OCI-LY7 (cell line): ENCODE measurements around the gene SLC9C2. TPM values are rescaled to one million over a fixed set of nuclear protein-coding genes. Genes with fewer than 3 reads are reported as not detected.

Experiments used
- BruUV-seq: library from RNA; stranded (reverse); fragments of 400-500 nt; replicated peaks from 2 replicates; lab custom pipeline; 2021; lab: Mats Ljungman, UMichigan
- CTCF ChIA-PET: fragments of 300-600 bp; sonication (Branson Sonifier 250); formaldehyde crosslinking; loops from one replicate; lab custom pipeline; 2022; ENCODE audit warnings: antibody characterized with exemption; ENCODE audit not compliant: unreplicated experiment; lab: Charles Lee
- POLR2A ChIA-PET: fragments of 300-600 bp; sonication (Branson Sonifier 250); formaldehyde crosslinking; loops from one replicate; lab custom pipeline; 2022; ENCODE audit warnings: antibody characterized with exemption; lab: Charles Lee
- DNase-seq: peaks from one replicate; pipeline ENCODE4 v3.0.0-alpha.2; 2015; ENCODE audit warnings: low spot score
- H2AFZ ChIP-seq: fragments of 200-600 bp; sonication (generic), shearing (Covaris generic); 2 replicates; pipeline ENCODE4 v1.6.1; 2014; ENCODE audit warnings: mild to moderate bottlenecking, antibody characterized with exemption, low read length, moderate library complexity
- H3K27ac ChIP-seq: fragments of 200-600 bp; sonication (generic); 2 replicates; pipeline ENCODE4 v1.5.1; 2014; ENCODE audit warnings: mixed run types, low read depth, mild to moderate bottlenecking, moderate library complexity, low read length, inconsistent platforms; ENCODE audit not compliant: poor library complexity, severe bottlenecking
- H3K36me3 ChIP-seq: fragments of 200-600 bp; sonication (generic); 2 replicates; pipeline ENCODE4 v1.6.1; 2014; ENCODE audit warnings: mild to moderate bottlenecking, antibody characterized with exemption, low read length, moderate library complexity, mixed read lengths; ENCODE audit not compliant: insufficient read depth
- H3K4me1 ChIP-seq: fragments of 200-600 bp; sonication (generic); 2 replicates; pipeline ENCODE4 v1.5.1; 2014; ENCODE audit warnings: mild to moderate bottlenecking, low read length; ENCODE audit not compliant: insufficient read depth, poor library complexity, severe bottlenecking
- H3K4me2 ChIP-seq: fragments of 200-600 bp; sonication (generic); 2 replicates; pipeline ENCODE4 v1.6.1; 2014; ENCODE audit warnings: mild to moderate bottlenecking, low read length
- H3K4me3 ChIP-seq: fragments of 200-600 bp; sonication (generic); 2 replicates; pipeline ENCODE4 v1.5.1; 2014; ENCODE audit warnings: mild to moderate bottlenecking, low read depth, low read length; ENCODE audit not compliant: poor library complexity, severe bottlenecking
- H3K79me2 ChIP-seq: fragments of 200-600 bp; sonication (generic); 2 replicates; pipeline ENCODE4 v1.6.1; 2016; ENCODE audit warnings: low read depth, mild to moderate bottlenecking, low read length, moderate library complexity, mixed read lengths; ENCODE audit not compliant: insufficient read depth
- H3K9me2 ChIP-seq: fragments of 200-600 bp; sonication (generic); 2 replicates; pipeline ENCODE4 v1.6.1; 2016; ENCODE audit warnings: mild to moderate bottlenecking, low read length, mixed read lengths; ENCODE audit not compliant: insufficient read depth
- H3K9me3 ChIP-seq: fragments of 200-600 bp; sonication (generic); 2 replicates; pipeline ENCODE4 v1.6.1; 2014; ENCODE audit warnings: mild to moderate bottlenecking, mixed run types, low read length, mixed read lengths
- H4K20me1 ChIP-seq: fragments of 200-600 bp; sonication (generic); 2 replicates; pipeline ENCODE4 v1.6.1; 2014; ENCODE audit warnings: mild to moderate bottlenecking, antibody characterized with exemption, low read length, moderate library complexity, mixed read lengths; ENCODE audit not compliant: insufficient read depth
- CTCF ChIP-seq: fragments of 200-600 bp; sonication (generic); conservative IDR thresholded peaks from 2 replicates; pipeline ENCODE4 v1.5.1; 2014; ENCODE audit warnings: mild to moderate bottlenecking, antibody characterized with exemption, low read length, moderate library complexity, mixed read lengths
- EZH2phosphoT487 ChIP-seq: fragments of 200-600 bp; sonication (generic); IDR thresholded peaks from 2 replicates; pipeline ENCODE4 v1.6.1; 2018; ENCODE audit warnings: low read depth, borderline replicate concordance, mild to moderate bottlenecking, mixed run types, antibody characterized with exemption, low read length, moderate library complexity, mixed read lengths
- intact Hi-C: fragments of 100-400 bp; cut with micrococcal nuclease; formaldehyde crosslinking; loops from one replicate; pipeline ENCODE4 v1.10.0; 2022; ENCODE audit not compliant: unreplicated experiment
- total RNA-seq, 2 experiments: library from RNA; depleted of rRNA in 1 of 2; stranded (reverse); fragments of >200 nt in 1 of 2; shearing (Covaris generic) in 1 of 2; gene quantifications; 2 replicates each; pipeline ENCODE4 v1.2.3, GENCODE V29; 2014 to 2022

The SLC9C2 gene
- total RNA-seq, 2 experiments from 2014 or later, result not detected

DNA sequence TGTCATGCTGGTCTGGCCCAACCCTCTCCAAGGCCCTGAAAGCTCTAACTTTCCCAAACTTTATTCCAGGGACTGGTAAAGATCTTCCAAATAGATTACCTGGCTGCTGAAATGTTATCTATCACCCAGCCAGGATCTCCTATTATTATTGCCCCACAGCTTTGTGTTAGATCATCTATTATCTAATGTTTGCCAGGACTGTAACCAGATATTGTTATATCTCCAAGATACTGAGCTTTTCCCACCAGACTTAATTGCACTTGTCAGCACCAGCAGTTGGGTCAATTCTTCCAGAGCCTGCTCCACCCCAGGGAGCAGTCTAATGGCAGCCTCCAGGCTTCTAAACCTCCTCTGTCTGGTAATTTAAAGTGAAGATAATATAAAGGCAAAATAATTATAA lies 66.6 kb downstream of the SLC9C2 start:
- DNase-seq, result no peak
- Histone ChIP-seq H3K9me3 (no peaks in the 10 kb centered on the region), H3K4me3 (no peak overlapping the region), H3K36me3 (no peaks in the 10 kb centered on the region), H3K4me2 (no peak overlapping the region), H3K27ac (no peak overlapping the region), H3K4me1 (no peaks in the 10 kb centered on the region), H3K79me2 (no peaks in the 10 kb centered on the region), H3K9me2 (no peaks in the 10 kb centered on the region), H2AFZ (no peak overlapping the region), H4K20me1 (no peaks in the 10 kb centered on the region)
- ChIA-PET POLR2A (interaction anchor here (1.0 kb wide), 1 partner anchor 190 kb away, joined by 4 read pairs; no protein-coding TSS in a partner anchor), CTCF (no interaction called here)
- BruUV-seq, result no TSS peak
- TF ChIP-seq CTCF, result no peak
- no peak for TF ChIP-seq EZH2phosphoT487
- intact Hi-C loops, result no loop called here

DNA sequence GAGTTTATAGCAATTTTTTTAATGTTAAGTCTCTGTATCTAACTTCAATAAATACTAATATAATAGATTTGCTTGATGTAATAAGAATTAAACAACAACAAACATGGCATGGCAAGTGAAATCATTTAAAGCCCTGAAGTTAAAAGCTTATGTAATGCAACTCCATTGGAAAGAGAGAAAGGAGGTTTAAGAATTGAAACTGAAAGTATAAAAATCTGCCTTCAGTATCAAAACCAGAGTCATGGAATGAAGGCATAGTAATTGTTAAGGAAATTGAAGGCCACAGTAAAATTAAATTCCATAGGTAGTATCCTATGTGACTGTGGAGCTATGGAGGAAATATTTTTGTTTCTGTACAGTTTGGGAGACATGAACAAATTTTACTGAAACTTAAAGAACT lies 70.6 kb downstream of the SLC9C2 start:
- H2AFZ ChIP-seq, result no peak overlapping the region
- H3K27ac ChIP-seq, result no peak overlapping the region
- H3K9me2 ChIP-seq, result no peaks in the 10 kb centered on the region
- intact Hi-C loops, result no loop called here
- H3K4me1 ChIP-seq, result no peaks in the 10 kb centered on the region
- H3K4me3 ChIP-seq, result no peak overlapping the region
- H3K4me2 ChIP-seq, result no peak overlapping the region
- no peaks in the 10 kb centered on the region for H4K20me1 ChIP-seq
- no peaks in the 10 kb centered on the region for H3K36me3 ChIP-seq
- no peaks in the 10 kb centered on the region for H3K9me3 ChIP-seq
- no peaks in the 10 kb centered on the region for H3K79me2 ChIP-seq
- POLR2A ChIA-PET, result interaction anchor here (1.1 kb wide), 1 partner anchor 9 kb away, joined by 3 read pairs; no protein-coding TSS in a partner anchor
- BruUV-seq, result no TSS peak
- CTCF ChIA-PET, result no interaction called here
- DNase-seq, result no peak
- TF ChIP-seq CTCF (no peak), EZH2phosphoT487 (no peak)

DNA sequence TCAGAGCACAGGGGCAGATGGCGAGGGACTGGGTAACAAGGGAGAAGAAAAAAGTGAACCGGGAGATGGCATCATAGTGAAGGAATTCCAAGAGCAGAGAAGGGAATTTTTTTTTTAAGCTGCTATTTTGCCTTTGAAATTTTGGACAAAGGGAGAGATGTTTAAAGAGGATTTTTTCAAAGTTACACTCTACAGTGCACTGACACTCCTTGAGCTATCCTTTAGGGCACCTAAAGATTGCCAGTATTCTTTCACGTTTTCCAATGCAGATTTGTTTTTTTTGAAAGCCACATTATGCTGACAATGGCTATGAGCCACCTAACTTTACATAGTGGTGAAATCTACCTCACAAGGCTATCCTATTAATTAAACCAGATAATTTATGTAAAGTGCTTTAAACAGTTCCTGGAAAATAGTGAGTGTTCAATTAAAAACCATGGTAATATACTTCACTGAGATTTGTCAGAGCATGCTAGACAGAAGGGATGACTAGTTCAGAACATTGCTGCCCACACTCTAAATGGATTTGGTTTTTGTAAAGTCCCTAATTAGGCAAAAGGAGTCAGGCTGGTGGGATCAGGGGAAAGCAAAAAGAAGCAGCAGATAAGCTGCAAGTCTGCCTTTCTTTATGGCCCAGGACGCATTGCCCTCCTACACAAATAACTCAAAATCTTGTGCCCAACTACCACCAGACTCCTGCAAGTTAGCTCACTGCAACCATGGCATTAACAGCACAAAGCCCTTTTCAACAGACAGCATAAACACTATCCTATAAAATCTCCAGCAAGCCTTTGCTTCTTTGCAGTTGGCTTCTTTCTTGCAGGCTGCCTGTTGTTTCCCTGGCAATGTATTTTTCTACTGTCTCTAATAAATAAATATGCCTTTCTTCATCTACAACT lies 71.8 kb downstream of the SLC9C2 start:
- H2AFZ ChIP-seq, result no peak overlapping the region
- CTCF ChIA-PET, result no interaction called here

More for the DNA sequence above, 71.8 kb downstream of the SLC9C2 start:
- BruUV-seq, result no TSS peak
- Histone ChIP-seq H4K20me1 (no peaks in the 10 kb centered on the region), H3K36me3 (no peaks in the 10 kb centered on the region), H3K27ac (no peak overlapping the region), H3K4me1 (no peaks in the 10 kb centered on the region), H3K9me2 (no peaks in the 10 kb centered on the region), H3K4me3 (no peak overlapping the region), H3K79me2 (no peaks in the 10 kb centered on the region), H3K4me2 (no peak overlapping the region), H3K9me3 (no peaks in the 10 kb centered on the region)
- intact Hi-C loops, result no loop called here
- no peak for DNase-seq
- POLR2A ChIA-PET, result interaction anchor here (0.6 kb wide), 1 partner anchor 324 kb away, joined by 3 read pairs; no protein-coding TSS in a partner anchor
- no peak for TF ChIP-seq EZH2phosphoT487
- TF ChIP-seq CTCF, result no peak
